Measurements from ENCODE around the gene TMEM107. TPM values are rescaled to one million over a fixed set of nuclear protein-coding genes. Genes with fewer than 3 reads are reported as not detected.

TMEM107 gene
- total RNA-seq, 1 experiment from 2014 or later: 30.1 TPM

- ChIA-PET RAD21 (ENCODE audit: low non-redundant PET in 1 of 2, low total read pairs in 2 of 2, uncharacterized antibody in 2 of 2, unreplicated experiment in 2 of 2) (no interaction called here), CTCF (no interaction called here), POLR2A (interaction anchor here (1.4 kb wide), 1 partner anchor 11 kb away, joined by 5 read pairs; no protein-coding TSS in a partner anchor)
- no peak overlapping the region for H2AFZ ChIP-seq (ENCODE audit: low read depth, low read length, poor library complexity, severe bottlenecking)
- peaks cover 6% of the 10 kb centered on the region; the same call in 1 of the 2 replicates for H3K79me2 ChIP-seq (ENCODE audit: insufficient read depth, low read length)
- no peaks in the 10 kb centered on the region for H4K20me1 ChIP-seq (ENCODE audit: insufficient read depth)
- ATAC-seq (peak; percentile 12), DNase-seq (ENCODE audit: low read depth, low spot score) (no peak)
- no peaks in the 10 kb centered on the region for H3K27me3 ChIP-seq (ENCODE audit: insufficient read depth, low read length)
- H3K9me3 ChIP-seq (ENCODE audit: control insufficient read depth in 1 of 2, insufficient read depth in 1 of 2, low read depth in 1 of 2, low read length in 2 of 2): no peaks in the 10 kb centered on the region
- peak overlapping the region; percentile 84 to 86 for H3K4me3 ChIP-seq (replicated peaks in 1 of 2; ENCODE audit: low read depth in 1 of 2, low read length in 2 of 2)
- peak overlapping the region; percentile 76 for H3K27ac ChIP-seq (ENCODE audit: low read depth, low read length)
- intact Hi-C loops (cut with micrococcal nuclease): no loop called here
- H3K36me3 ChIP-seq (ENCODE audit: control insufficient read depth in 1 of 2, insufficient read depth in 2 of 2, low read length in 2 of 2): no peaks in the 10 kb centered on the region
- H3K9ac ChIP-seq (ENCODE audit: low read length): peak overlapping the region; percentile 93
- H3K9me2 ChIP-seq (ENCODE audit: insufficient read depth): no peaks in the 10 kb centered on the region
- H3K4me2 ChIP-seq (ENCODE audit: low read length): peak overlapping the region; percentile 99
- peaks cover 22 to 46% of the 10 kb centered on the region in 2 experiments for H3K4me1 ChIP-seq (ENCODE audit: control insufficient read depth in 1 of 2, insufficient read depth in 2 of 2, low read length in 2 of 2)
- TF ChIP-seq CBX3 (IDR thresholded peaks at IDR 0.05; ENCODE audit: low read depth) (no peak), EZH2 (IDR thresholded peaks at IDR 0.05) (no peak), TCF7L2 (IDR thresholded peaks at IDR 0.05; ENCODE audit: borderline replicate concordance, extremely low read depth, insufficient read depth, insufficient read length) (no peak), POLR2AphosphoS5 (IDR thresholded peaks at IDR 0.05; ENCODE audit: low read depth, low read length) (no peak), EZH2phosphoT487 (IDR thresholded peaks at IDR 0.05; ENCODE audit: borderline replicate concordance) (no peak)
- BruUV-seq (replicated peaks): no TSS peak
Measured at GRCh38 chr17:8175795-8176196, 384 bp downstream of the TMEM107 start.

- DNase-seq (ENCODE audit: low read depth, low spot score) (no peak), ATAC-seq (no peak)
- Histone ChIP-seq H3K79me2 (ENCODE audit: insufficient read depth, low read length) (peaks cover 6% of the 10 kb centered on the region; the same call in 1 of the 2 replicates), H3K9ac (ENCODE audit: low read length) (peak overlapping the region; percentile 93), H3K9me3 (ENCODE audit: control insufficient read depth in 1 of 2, insufficient read depth in 1 of 2, low read depth in 1 of 2, low read length in 2 of 2) (no peaks in the 10 kb centered on the region), H3K4me3 (replicated peaks in 1 of 2; ENCODE audit: low read depth in 1 of 2, low read length in 2 of 2) (peak overlapping the region; percentile 43 to 57), H3K27me3 (ENCODE audit: insufficient read depth, low read length) (no peaks in the 10 kb centered on the region), H2AFZ (ENCODE audit: low read depth, low read length, poor library complexity, severe bottlenecking) (peak overlapping the region; percentile 44), H3K4me2 (ENCODE audit: low read length) (peak overlapping the region; percentile 99), H4K20me1 (ENCODE audit: insufficient read depth) (no peaks in the 10 kb centered on the region), H3K9me2 (ENCODE audit: insufficient read depth) (no peaks in the 10 kb centered on the region), H3K4me1 (ENCODE audit: control insufficient read depth in 1 of 2, insufficient read depth in 2 of 2, low read length in 2 of 2) (peaks cover 22 to 46% of the 10 kb centered on the region in 2 experiments), H3K36me3 (ENCODE audit: control insufficient read depth in 1 of 2, insufficient read depth in 2 of 2, low read length in 2 of 2) (no peaks in the 10 kb centered on the region), H3K27ac (ENCODE audit: low read depth, low read length) (peak overlapping the region; percentile 69)
- POLR2A ChIA-PET: interaction anchor here (0.6 to 4.0 kb wide), 43 partner anchors 8 to 613 kb away, joined by 3 to 95 read pairs (median 8); partner anchors contain the start of genes ALOXE3, AURKB, BORCS6 and CTC1
- TF ChIP-seq EGR1 (IDR thresholded peaks at IDR 0.05; ENCODE audit: low read depth): no peak
- no peak for TF ChIP-seq MAX (IDR thresholded peaks at IDR 0.05)
- TF ChIP-seq RAD21 (IDR thresholded peaks at IDR 0.05; ENCODE audit: low read depth): peak; percentile 15; the same call in 1 of the 2 replicates
- no peak for TF ChIP-seq ATF3 (IDR thresholded peaks at IDR 0.05)
- TF ChIP-seq FOSL1 (IDR thresholded peaks at IDR 0.05; ENCODE audit: low read depth): no peak
- TF ChIP-seq JUND (IDR thresholded peaks at IDR 0.05): no peak
- RAD21 ChIA-PET (ENCODE audit: low non-redundant PET in 1 of 2, low total read pairs in 2 of 2, uncharacterized antibody in 2 of 2, unreplicated experiment in 2 of 2): no interaction called here
- intact Hi-C loops (cut with micrococcal nuclease): no loop called here
- no TSS peak for BruUV-seq (replicated peaks)
- CTCF ChIA-PET: interaction anchor here (1.0 to 1.2 kb wide), 3 partner anchors 15 to 55 kb away, joined by 3 to 5 read pairs (median 4); partner anchors contain the start of gene ALOXE3
Measured at GRCh38 chr17:8173871-8174322, 2.3 kb downstream of the TMEM107 start.
